Uterus (tissue), 4 donors: Measurements from ENCODE around the gene ZSWIM6. TPM values are rescaled to one million over a fixed set of nuclear protein-coding genes. Genes with fewer than 3 reads are reported as not detected.

Source experiments
- DNase-seq, 2 donors: peaks; one replicate each; pipeline ENCODE4 v3.0.0-alpha.2; 2019 to 2020
- H3K27ac ChIP-seq, 2 donors: fragments of 200-600 bp; sonication (generic); 1 replicate in 1 of 2; 2 replicates in 1 of 2; pipeline ENCODE4 v1.5.1; 2016 to 2018
- H3K27me3 ChIP-seq, 2 donors: fragments of 200-600 bp; sonication (generic); one replicate each; pipeline ENCODE4 v1.5.1; 2018 to 2019; ENCODE audit warnings: control low read depth in 1 of 2
- H3K36me3 ChIP-seq, 2 donors: fragments of 200-600 bp; sonication (generic); one replicate each; pipeline ENCODE4 v1.5.1; 2019; ENCODE audit warnings: control low read depth in 1 of 2
- H3K4me1 ChIP-seq, 2 donors: fragments of 200-600 bp; sonication (generic); one replicate each; pipeline ENCODE4 v1.5.1; 2018 to 2019; ENCODE audit warnings: control low read depth in 1 of 2
- H3K4me3 ChIP-seq, 2 donors: fragments of 200-600 bp; sonication (generic); 1 replicate in 1 of 2; 2 replicates in 1 of 2; pipeline ENCODE4 v1.5.1; 2018 to 2019; ENCODE audit warnings: mild to moderate bottlenecking in 1 of 2
- H3K9me3 ChIP-seq, 2 donors: fragments of 200-600 bp; sonication (generic); one replicate each; pipeline ENCODE4 v1.5.1; 2019; ENCODE audit warnings: control low read depth in 1 of 2
- CTCF ChIP-seq, 4 experiments: fragments of 200-600 bp in 2 of 4; fragments of 450-650 bp in 2 of 4; sonication (generic) in 2 of 4; IDR thresholded peaks; one replicate each; pipeline ENCODE4 v1.5.1; 2016 to 2019; ENCODE audit warnings: antibody characterized with exemption in 4 of 4, mild to moderate bottlenecking in 2 of 4, moderate library complexity in 1 of 4
- POLR2A ChIP-seq, 2 donors: fragments of 450-650 bp; IDR thresholded peaks; one replicate each; pipeline ENCODE4 v1.6.1; 2016; ENCODE audit warnings: antibody characterized with exemption in 2 of 2, mild to moderate bottlenecking in 1 of 2, moderate library complexity in 1 of 2
- intact Hi-C: fragments of 100-400 bp; cut with DNase I; formaldehyde crosslinking; loops from one replicate; pipeline ENCODE4 v1.15.1; 2023; ENCODE audit warnings: low total_unique reads
- total RNA-seq, 4 donors: library from RNA; depleted of rRNA in 3 of 4; stranded (reverse); fragments of >200 nt in 3 of 4; gene quantifications; one replicate each; pipeline versions ENCODE4 v1.1.0 to v1.2.4, GENCODE V29; 2014 to 2023
- donor health status: DM: yes; HTN: yes; CAD: no.

ZSWIM6 gene
- total RNA-seq, 4 donors from 2014 or later: 4.1 to 14.8 (median 11.1) TPM

GRCh38 chr5:61479850-61480614, 148.0 kb downstream of the ZSWIM6 start:
- TF ChIP-seq CTCF (IDR thresholded peaks at IDR 0.05): no peak
- TF ChIP-seq POLR2A (IDR thresholded peaks at IDR 0.05): no peak
- Histone ChIP-seq H3K4me3 (no peak overlapping the region), H3K9me3 (no peaks in the 10 kb centered on the region), H3K27me3 (no peaks in the 10 kb centered on the region), H3K4me1 (no peaks in the 10 kb centered on the region), H3K36me3 (no peaks in the 10 kb centered on the region), H3K27ac (no peak overlapping the region)
- DNase-seq: no peak
- intact Hi-C loops: no loop called here

GRCh38 chr5:61482980-61483379, 150.9 kb downstream of the ZSWIM6 start:
- Histone ChIP-seq H3K27me3 (no peaks in the 10 kb centered on the region), H3K4me3 (no peak overlapping the region), H3K9me3 (no peaks in the 10 kb centered on the region), H3K4me1 (no peaks in the 10 kb centered on the region), H3K27ac (no peak overlapping the region), H3K36me3 (no peaks in the 10 kb centered on the region)
- TF ChIP-seq POLR2A (IDR thresholded peaks at IDR 0.05) (no peak), CTCF (IDR thresholded peaks at IDR 0.05) (no peak)
- no peak for DNase-seq
- intact Hi-C loops: no loop called here

DNA sequence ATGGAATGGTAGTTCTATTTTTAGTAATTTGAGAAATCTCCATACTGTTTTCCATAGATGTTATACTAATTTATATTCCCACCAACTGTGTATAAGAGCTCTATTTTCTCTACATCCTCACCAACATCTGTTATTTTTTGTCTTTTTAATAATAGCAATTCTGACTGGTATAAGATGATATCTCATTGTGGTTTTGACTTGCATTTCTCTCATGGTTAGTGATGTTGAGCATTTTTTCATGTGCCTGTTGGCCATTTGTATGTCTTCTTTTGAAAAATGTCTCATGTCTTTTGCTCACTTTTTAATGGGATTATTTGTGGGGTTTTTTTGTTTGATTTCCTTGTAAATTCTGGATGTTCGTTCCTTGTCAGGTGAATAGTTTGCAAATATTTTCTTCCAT, 154.4 kb downstream of the ZSWIM6 start:
- TF ChIP-seq CTCF (IDR thresholded peaks at IDR 0.05) (no peak), POLR2A (IDR thresholded peaks at IDR 0.05) (no peak)
- Histone ChIP-seq H3K36me3 (no peaks in the 10 kb centered on the region), H3K27ac (no peak overlapping the region), H3K4me1 (no peaks in the 10 kb centered on the region), H3K4me3 (no peak overlapping the region), H3K9me3 (no peaks in the 10 kb centered on the region), H3K27me3 (no peaks in the 10 kb centered on the region)
- no peak for DNase-seq
- intact Hi-C loops: no loop called here

DNA sequence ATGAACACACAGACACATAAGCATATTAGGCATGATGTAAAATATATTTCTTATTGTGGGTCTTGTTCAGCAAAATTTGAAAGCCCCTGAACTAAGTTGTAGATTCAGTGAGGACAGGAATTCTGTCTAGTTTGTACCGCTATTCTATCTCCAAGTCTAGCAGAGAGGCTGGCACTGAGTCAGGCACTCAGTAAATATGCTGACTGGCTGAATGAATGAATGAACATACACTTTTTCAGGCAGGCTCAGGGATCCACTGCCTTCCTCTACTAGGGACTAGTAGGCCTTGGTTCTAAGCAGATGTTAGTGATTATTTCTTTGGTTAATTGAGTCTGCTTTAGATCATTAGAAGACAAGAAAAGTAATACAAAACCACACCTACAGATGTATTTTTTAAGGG, 157.5 kb downstream of the ZSWIM6 start:
- H3K27me3 ChIP-seq: no peaks in the 10 kb centered on the region
- H3K4me3 ChIP-seq: no peak overlapping the region
- H3K36me3 ChIP-seq: no peaks in the 10 kb centered on the region
- TF ChIP-seq CTCF (IDR thresholded peaks at IDR 0.05) (no peak), POLR2A (IDR thresholded peaks at IDR 0.05) (no peak)
- intact Hi-C loops: no loop called here
- H3K27ac ChIP-seq: no peak overlapping the region
- H3K4me1 ChIP-seq: no peaks in the 10 kb centered on the region
- no peaks in the 10 kb centered on the region for H3K9me3 ChIP-seq
- no peak for DNase-seq

- TF ChIP-seq POLR2A (IDR thresholded peaks at IDR 0.05): no peak
- TF ChIP-seq CTCF (IDR thresholded peaks at IDR 0.05): no peak
- intact Hi-C loops: no loop called here
- Histone ChIP-seq H3K36me3 (no peaks in the 10 kb centered on the region), H3K27ac (no peak overlapping the region), H3K27me3 (no peaks in the 10 kb centered on the region), H3K9me3 (no peaks in the 10 kb centered on the region), H3K4me1 (peaks cover 0 to 5% of the 10 kb centered on the region in 2 donors), H3K4me3 (no peak overlapping the region)
- no peak for DNase-seq
These were observed 159.8 kb downstream of the ZSWIM6 start for GRCh38 chr5:61491861-61492260.
